HS-5 (cell line): ENCODE results near the gene GLI2.

Experiments used
- DNase-seq: peaks from one replicate; pipeline ENCODE4 v3.0.0-alpha.2; 2012; ENCODE audit warnings: low read depth

GLI2 gene

GRCh38 chr2:120738786-120739437, 3.2 kb downstream of the GLI2 start:
- no peak for DNase-seq

- no peak for DNase-seq
Measured at GRCh38 chr2:120739438-120740090, 3.9 kb downstream of the GLI2 start.

GRCh38 chr2:120740375-120740764, 4.7 kb downstream of the GLI2 start:
- DNase-seq, result no peak

GRCh38 chr2:120740765-120741524, 5.3 kb downstream of the GLI2 start:
- DNase-seq, result no peak

GRCh38 chr2:120741571-120742561, 6.2 kb downstream of the GLI2 start:
- no peak for DNase-seq

GRCh38 chr2:120743657-120744056, 8.0 kb downstream of the GLI2 start:
- no peak for DNase-seq

- no peak for DNase-seq
Measured at GRCh38 chr2:120744817-120745216, 9.1 kb downstream of the GLI2 start.

- no peak for DNase-seq
Measured at GRCh38 chr2:120745420-120746111, 9.9 kb downstream of the GLI2 start.

- DNase-seq, result no peak
Measured at GRCh38 chr2:120746144-120746543, 10.5 kb downstream of the GLI2 start.

- DNase-seq, result no peak
Measured at GRCh38 chr2:120747281-120747680, 11.6 kb downstream of the GLI2 start.

GRCh38 chr2:120747706-120748105, 12.0 kb downstream of the GLI2 start:
- no peak for DNase-seq

GRCh38 chr2:120748310-120748709, 12.6 kb downstream of the GLI2 start:
- DNase-seq, result no peak

- DNase-seq, result no peak
Measured at GRCh38 chr2:120748741-120749140, 13.1 kb downstream of the GLI2 start.

- no peak for DNase-seq
Measured at GRCh38 chr2:120749506-120750431, 14.1 kb downstream of the GLI2 start.

- DNase-seq, result no peak
Measured at GRCh38 chr2:120750488-120751210, 15.0 kb downstream of the GLI2 start.

GRCh38 chr2:120751553-120751952, 15.9 kb downstream of the GLI2 start:
- DNase-seq, result no peak

- no peak for DNase-seq
Measured at GRCh38 chr2:120754067-120754960, 18.6 kb downstream of the GLI2 start.
